Naive thymus-derived CD8-positive, alpha-beta T cell (primary cell): Measurements from ENCODE around the gene FTSJ1. TPM values are rescaled to one million over a fixed set of nuclear protein-coding genes. Genes with fewer than 3 reads are reported as not detected.

Source experiments
- ATAC-seq, 2 donors: fragments of 150-1000 bp; cut with Tn5 transposase in 1 of 2; sonication (Bioruptor Pico), chemical (Tn5 transposase) in 1 of 2; 1 replicate in 1 of 2; 2 replicates in 1 of 2; pipeline ENCODE4 v1.10.0; 2021; ENCODE audit warnings: mild to moderate bottlenecking in 2 of 2, moderate library complexity in 2 of 2
- POLR2A ChIA-PET: fragments of 350-600 bp; sonication (Branson Sonifier 250); formaldehyde crosslinking; loops from one replicate; lab custom pipeline; 2021; ENCODE audit warnings: antibody characterized with exemption; lab: Charles Lee
- DNase-seq, 10 donors: peaks; one replicate each; pipeline versions ENCODE4 v3.0.0 to v3.0.0-alpha.2; 2020 to 2022
- H3K27ac Mint-ChIP-seq, 10 donors: one replicate each; pipeline ENCODE4 v1.8.0; 2020 to 2022; ENCODE audit warnings: mild to moderate bottlenecking in 10 of 10, mixed read lengths in 10 of 10, moderate library complexity in 4 of 10, inconsistent platforms in 1 of 10
- H3K27me3 Mint-ChIP-seq, 5 donors: one replicate each; pipeline ENCODE4 v1.8.0; 2021 to 2022; ENCODE audit warnings: mixed read lengths in 5 of 5
- H3K36me3 Mint-ChIP-seq, 3 donors: one replicate each; pipeline ENCODE4 v1.8.0; 2020 to 2022; ENCODE audit warnings: mixed read lengths in 3 of 3, mild to moderate bottlenecking in 2 of 3, inconsistent platforms in 1 of 3
- H3K4me1 Mint-ChIP-seq, 4 donors: one replicate each; pipeline ENCODE4 v1.8.0; 2021 to 2022; ENCODE audit warnings: mixed read lengths in 4 of 4
- H3K4me3 Mint-ChIP-seq, 10 donors: one replicate each; pipeline ENCODE4 v1.8.0; 2020 to 2022; ENCODE audit warnings: mild to moderate bottlenecking in 10 of 10, mixed read lengths in 10 of 10, moderate library complexity in 6 of 10, inconsistent platforms in 1 of 10
- H3K9me3 Mint-ChIP-seq, 9 donors: one replicate each; pipeline ENCODE4 v1.8.0; 2020 to 2022; ENCODE audit warnings: mixed read lengths in 9 of 9, mild to moderate bottlenecking in 3 of 9, inconsistent platforms in 1 of 9, moderate library complexity in 1 of 9
- polyA plus RNA-seq, 3 donors: library from polyadenylated mRNA; unstranded; fragments of 300-500 nt; fragmentation: Illumina TruSeq; gene quantifications; one replicate each; pipeline ENCODE4 v1.2.3, GENCODE V29; 2021
- total RNA-seq, 8 experiments: library from RNA in 2 of 8; stranded (reverse) in 2 of 8; gene quantifications; one replicate each; pipeline ENCODE4 v1.2.3 and lab custom pipeline; 2021 to 2026

The FTSJ1 gene
- total and polyA plus RNA-seq, 5 experiments from 2014 or later = 50.6 to 63.4 (median 61.5) TPM

- no peak for DNase-seq
- no peak overlapping the region for H3K27ac Mint-ChIP-seq
- no peaks in the 10 kb centered on the region for H3K9me3 Mint-ChIP-seq
- H3K4me3 Mint-ChIP-seq = no peak overlapping the region
- peaks cover 0 to 3% (median 0%) of the 10 kb centered on the region in 4 donors for H3K4me1 Mint-ChIP-seq
- POLR2A ChIA-PET = no interaction called here
- ATAC-seq = no peak
- peaks cover 0 to 24% (median 0%) of the 10 kb centered on the region in 3 donors for H3K36me3 Mint-ChIP-seq
- no peaks in the 10 kb centered on the region for H3K27me3 Mint-ChIP-seq
These were observed 11.4 kb downstream of the FTSJ1 start for GRCh38 chrX:48487362-48487798.

- Mint-ChIP-seq H3K4me1 (peaks cover 0 to 3% (median 0%) of the 10 kb centered on the region in 4 donors), H3K36me3 (peaks cover 0 to 17% (median 0%) of the 10 kb centered on the region in 3 donors), H3K4me3 (no peak overlapping the region), H3K9me3 (no peaks in the 10 kb centered on the region), H3K27ac (no peak overlapping the region), H3K27me3 (no peaks in the 10 kb centered on the region)
- DNase-seq (no peak), ATAC-seq (no peak)
- POLR2A ChIA-PET = no interaction called here
These were observed 12.0 kb downstream of the FTSJ1 start for GRCh38 chrX:48488034-48488433.

GRCh38 chrX:48489296-48489695 is 13.3 kb downstream of the FTSJ1 start:
- Mint-ChIP-seq H3K4me3 (no peak overlapping the region), H3K27ac (no peak overlapping the region), H3K36me3 (peaks cover 0 to 11% (median 0%) of the 10 kb centered on the region in 3 donors), H3K9me3 (no peaks in the 10 kb centered on the region), H3K4me1 (peaks cover 0 to 3% (median 0%) of the 10 kb centered on the region in 4 donors), H3K27me3 (no peaks in the 10 kb centered on the region)
- ATAC-seq = no peak
- POLR2A ChIA-PET = no interaction called here
- no peak for DNase-seq

GRCh38 chrX:48489892-48490291 is 13.9 kb downstream of the FTSJ1 start:
- no peak overlapping the region for H3K4me3 Mint-ChIP-seq

GRCh38 chrX:48490661-48491060 is 14.7 kb downstream of the FTSJ1 start:
- no peaks in the 10 kb centered on the region for H3K9me3 Mint-ChIP-seq
- DNase-seq (no peak), ATAC-seq (no peak)
- peaks cover 0 to 3% (median 0%) of the 10 kb centered on the region in 4 donors for H3K4me1 Mint-ChIP-seq
- POLR2A ChIA-PET = no interaction called here
- H3K36me3 Mint-ChIP-seq = peaks cover 0 to 6% (median 0%) of the 10 kb centered on the region in 3 donors
- H3K27me3 Mint-ChIP-seq = no peaks in the 10 kb centered on the region
- H3K27ac Mint-ChIP-seq = no peak overlapping the region
- H3K4me3 Mint-ChIP-seq = no peak overlapping the region

More at GRCh38 chrX:48489892-48490291, 13.9 kb downstream of the FTSJ1 start:
- DNase-seq (no peak), ATAC-seq (no peak)
- peaks cover 0 to 6% (median 0%) of the 10 kb centered on the region in 3 donors for H3K36me3 Mint-ChIP-seq
- H3K27ac Mint-ChIP-seq = no peak overlapping the region
- H3K27me3 Mint-ChIP-seq = no peaks in the 10 kb centered on the region
- H3K4me1 Mint-ChIP-seq = peaks cover 0 to 3% (median 0%) of the 10 kb centered on the region in 4 donors
- POLR2A ChIA-PET = no interaction called here
- no peaks in the 10 kb centered on the region for H3K9me3 Mint-ChIP-seq

- DNase-seq = no peak
- no peaks in the 10 kb centered on the region for H3K27me3 Mint-ChIP-seq
These were observed 15.8 kb downstream of the FTSJ1 start for GRCh38 chrX:48491809-48492208.

GRCh38 chrX:48492293-48492910 is 16.4 kb downstream of the FTSJ1 start:
- ATAC-seq (no peak), DNase-seq (no peak)
- Mint-ChIP-seq H3K4me3 (no peak overlapping the region), H3K36me3 (peaks cover 0 to 2% (median 0%) of the 10 kb centered on the region in 3 donors), H3K27me3 (no peaks in the 10 kb centered on the region), H3K27ac (no peak overlapping the region), H3K9me3 (no peaks in the 10 kb centered on the region), H3K4me1 (peaks cover 0 to under 1% (median 0%) of the 10 kb centered on the region in 4 donors)
- POLR2A ChIA-PET = no interaction called here

More at GRCh38 chrX:48491809-48492208, 15.8 kb downstream of the FTSJ1 start:
- Mint-ChIP-seq H3K9me3 (no peaks in the 10 kb centered on the region), H3K36me3 (peaks cover 0 to 2% (median 0%) of the 10 kb centered on the region in 3 donors), H3K4me3 (no peak overlapping the region), H3K4me1 (peaks cover 0 to 3% (median 0%) of the 10 kb centered on the region in 4 donors), H3K27ac (no peak overlapping the region)
- ATAC-seq = no peak
- POLR2A ChIA-PET = no interaction called here

- DNase-seq (no peak), ATAC-seq (no peak)
- Mint-ChIP-seq H3K4me1 (no peaks in the 10 kb centered on the region), H3K36me3 (no peaks in the 10 kb centered on the region), H3K9me3 (no peaks in the 10 kb centered on the region), H3K4me3 (no peak overlapping the region), H3K27me3 (no peaks in the 10 kb centered on the region), H3K27ac (no peak overlapping the region)
- POLR2A ChIA-PET = no interaction called here
These were observed 17.9 kb downstream of the FTSJ1 start for GRCh38 chrX:48493890-48494364.

- Mint-ChIP-seq H3K9me3 (no peaks in the 10 kb centered on the region), H3K27ac (no peak overlapping the region), H3K36me3 (no peaks in the 10 kb centered on the region), H3K4me3 (no peak overlapping the region), H3K27me3 (no peaks in the 10 kb centered on the region), H3K4me1 (no peaks in the 10 kb centered on the region)
- POLR2A ChIA-PET = no interaction called here
- ATAC-seq (no peak), DNase-seq (no peak)
These were observed 20.7 kb downstream of the FTSJ1 start for GRCh38 chrX:48496660-48497059.

GRCh38 chrX:48497871-48498270 is 21.9 kb downstream of the FTSJ1 start:
- POLR2A ChIA-PET = no interaction called here

GRCh38 chrX:48498374-48498809 is 22.4 kb downstream of the FTSJ1 start:
- H3K4me1 Mint-ChIP-seq = no peaks in the 10 kb centered on the region
- no peak for ATAC-seq
- no peak overlapping the region for H3K4me3 Mint-ChIP-seq

More at GRCh38 chrX:48497871-48498270, 21.9 kb downstream of the FTSJ1 start:
- no peaks in the 10 kb centered on the region for H3K4me1 Mint-ChIP-seq
- no peak overlapping the region for H3K4me3 Mint-ChIP-seq
- H3K9me3 Mint-ChIP-seq = no peaks in the 10 kb centered on the region
- H3K27ac Mint-ChIP-seq = no peak overlapping the region
- ATAC-seq = no peak
- DNase-seq = no peak
- H3K36me3 Mint-ChIP-seq = no peaks in the 10 kb centered on the region
- H3K27me3 Mint-ChIP-seq = no peaks in the 10 kb centered on the region

GRCh38 chrX:48504261-48504660 is 28.3 kb downstream of the FTSJ1 start:
- Mint-ChIP-seq H3K27me3 (no peaks in the 10 kb centered on the region), H3K36me3 (no peaks in the 10 kb centered on the region), H3K9me3 (no peaks in the 10 kb centered on the region), H3K4me1 (peaks cover 0 to 9% (median 4%) of the 10 kb centered on the region in 4 donors), H3K27ac (no peak overlapping the region), H3K4me3 (no peak overlapping the region)
- POLR2A ChIA-PET = interaction anchor here (0.7 kb wide), 1 partner anchor 856 kb away, joined by 3 read pairs; no protein-coding TSS in a partner anchor
- DNase-seq = no peak
- no peak for ATAC-seq

More at GRCh38 chrX:48498374-48498809, 22.4 kb downstream of the FTSJ1 start:
- Mint-ChIP-seq H3K27ac (no peak overlapping the region), H3K9me3 (no peaks in the 10 kb centered on the region), H3K27me3 (no peaks in the 10 kb centered on the region), H3K36me3 (no peaks in the 10 kb centered on the region)
- no peak for DNase-seq
- POLR2A ChIA-PET = no interaction called here

- peaks cover 5 to 16% (median 13%) of the 10 kb centered on the region in 4 donors for H3K4me1 Mint-ChIP-seq
- no peak overlapping the region for H3K27ac Mint-ChIP-seq
- ATAC-seq (no peak), DNase-seq (no peak)
- no peaks in the 10 kb centered on the region for H3K36me3 Mint-ChIP-seq
- POLR2A ChIA-PET = no interaction called here
- H3K4me3 Mint-ChIP-seq = no peak overlapping the region
- H3K9me3 Mint-ChIP-seq = no peaks in the 10 kb centered on the region
- no peaks in the 10 kb centered on the region for H3K27me3 Mint-ChIP-seq
These were observed 29.5 kb downstream of the FTSJ1 start for GRCh38 chrX:48505481-48505880.
